HG03159 (cell line): Measurements from ENCODE around the gene RXRA.

Source experiments
- ATAC-seq: cut with Tn5 transposase; IDR thresholded peaks from one replicate; pipeline ENCODE4 v1.9.1; 2021; ENCODE audit warnings: mild to moderate bottlenecking, moderate library complexity; ENCODE audit not compliant: unreplicated experiment

Gene RXRA

DNA sequence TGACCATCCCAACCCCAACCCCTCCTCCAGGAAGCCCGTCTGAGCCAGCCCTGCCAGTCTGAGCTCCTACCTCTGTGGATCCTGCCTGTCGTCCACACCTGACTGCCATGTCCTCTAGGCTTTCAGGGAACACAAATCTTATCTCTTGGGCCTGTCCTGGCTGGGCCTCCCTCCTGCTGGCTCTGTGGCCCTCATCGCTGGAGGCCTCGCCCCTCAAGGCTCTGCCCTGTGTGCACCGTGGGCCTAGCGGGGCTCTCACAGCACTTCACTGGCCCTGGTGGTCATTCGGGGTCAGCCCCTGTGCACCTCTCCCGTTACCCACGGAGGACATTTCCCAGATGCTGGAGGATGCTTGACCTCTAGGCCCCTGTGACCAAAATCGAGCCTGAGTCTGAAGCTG lies 133.3 kb downstream of the RXRA start:
- ATAC-seq: no peak

DNA sequence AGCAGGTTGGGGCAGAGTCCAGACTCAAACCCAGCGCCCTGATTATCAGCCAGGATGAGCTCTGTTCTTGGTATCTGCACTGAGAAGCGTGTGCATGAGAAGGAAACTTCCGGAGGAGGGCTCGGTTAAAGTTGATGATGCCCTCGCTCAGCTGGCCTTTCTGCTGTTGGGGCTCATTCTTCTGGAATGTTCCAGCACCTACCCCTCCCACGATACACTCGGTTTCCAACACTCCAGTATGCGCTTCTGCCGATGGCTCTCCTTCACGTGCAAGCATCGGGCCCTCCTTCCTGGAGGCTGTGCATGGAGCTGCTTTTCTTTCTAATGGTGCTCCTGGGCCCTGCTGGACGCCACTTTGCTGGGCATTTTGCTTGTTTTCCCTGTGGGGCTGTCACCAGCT lies 134.0 kb downstream of the RXRA start:
- no peak for ATAC-seq

DNA sequence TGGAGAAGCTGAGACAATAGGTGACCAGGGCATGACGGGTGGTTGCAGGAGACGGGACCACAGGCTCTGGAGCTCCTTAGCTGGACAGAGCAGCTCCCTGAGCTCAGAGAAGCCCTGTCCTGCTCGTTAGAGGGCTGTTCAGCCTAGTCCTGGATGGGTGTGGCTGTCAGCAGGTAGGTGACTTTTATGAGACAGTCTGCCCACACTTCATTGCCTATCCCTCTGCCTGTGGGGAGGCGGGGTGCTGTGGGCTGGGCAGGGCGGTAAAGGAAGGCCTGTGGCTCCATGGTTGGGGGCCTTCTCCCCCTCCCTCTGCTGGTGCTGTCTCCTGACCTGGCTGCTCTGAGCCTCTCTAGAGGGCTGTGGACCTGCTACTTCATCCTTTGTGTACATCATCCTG lies 134.6 kb downstream of the RXRA start:
- ATAC-seq: no peak

DNA sequence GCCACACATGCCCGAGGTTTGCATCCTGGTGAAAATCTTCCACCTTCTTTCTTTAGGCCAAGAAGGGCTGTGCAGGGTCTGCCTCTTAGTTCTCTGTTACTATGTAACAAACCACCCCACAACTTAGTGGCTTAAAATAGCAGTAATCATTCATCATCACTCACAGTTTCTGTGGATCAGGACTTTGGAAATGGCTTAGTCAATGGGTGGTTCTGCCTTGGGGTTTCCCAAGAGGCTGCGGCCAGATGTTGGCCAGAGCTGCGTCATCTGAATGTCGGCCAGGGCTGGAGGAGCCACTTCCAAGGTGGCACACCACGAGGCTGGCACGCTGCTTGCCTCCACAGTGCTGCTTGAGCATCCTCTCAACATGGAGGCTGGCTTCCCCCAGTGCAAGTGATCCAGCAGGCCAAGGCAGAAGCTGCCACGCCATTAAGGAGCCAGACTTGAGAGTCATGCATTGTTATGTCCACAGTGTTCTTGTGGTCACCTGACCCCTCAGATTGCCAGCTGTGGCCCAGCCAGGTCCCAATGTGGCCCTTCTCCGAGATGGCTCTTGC lies 135.2 kb downstream of the RXRA start:
- ATAC-seq: no peak

DNA sequence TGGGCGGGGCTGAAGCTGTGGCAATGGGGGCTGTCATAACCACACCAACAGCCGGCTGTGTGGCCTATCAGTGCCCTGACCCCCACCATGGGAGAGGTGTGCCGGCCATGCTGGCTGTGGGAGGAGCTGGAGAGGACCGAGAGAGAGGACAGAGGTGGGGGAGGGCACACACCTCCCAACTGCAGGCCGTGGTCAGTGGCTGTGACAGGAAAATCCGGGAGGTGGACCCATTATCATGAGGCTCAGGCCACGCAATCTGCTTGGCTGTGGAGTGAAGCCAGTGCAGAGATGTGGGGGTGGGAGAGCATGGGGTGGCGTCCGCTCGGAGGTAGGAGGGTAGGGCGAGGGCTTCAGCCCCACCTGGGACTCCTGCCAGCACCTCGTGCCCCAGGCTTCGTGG lies 136.1 kb downstream of the RXRA start:
- ATAC-seq: no peak

DNA sequence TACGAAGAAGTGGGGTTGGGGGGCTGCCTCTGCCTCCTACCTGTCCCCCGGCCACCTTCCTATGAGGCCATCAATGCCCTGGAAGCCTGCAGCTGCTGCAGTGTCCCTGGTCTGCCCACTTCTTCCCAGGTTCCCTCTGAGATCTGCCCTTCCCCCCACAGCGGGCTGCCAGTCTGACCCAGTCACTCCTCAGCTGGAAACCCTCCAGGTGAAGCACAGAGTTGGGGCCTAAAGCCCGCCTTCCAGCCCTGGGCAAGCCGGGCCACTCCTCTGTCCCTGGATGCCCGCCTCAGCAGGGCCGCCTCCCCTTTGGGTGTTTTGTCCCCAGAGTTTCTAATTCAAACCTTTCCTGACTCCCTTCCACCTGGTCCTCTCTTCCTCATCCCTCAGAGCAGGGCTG lies 137.0 kb downstream of the RXRA start:
- ATAC-seq: no peak

DNA sequence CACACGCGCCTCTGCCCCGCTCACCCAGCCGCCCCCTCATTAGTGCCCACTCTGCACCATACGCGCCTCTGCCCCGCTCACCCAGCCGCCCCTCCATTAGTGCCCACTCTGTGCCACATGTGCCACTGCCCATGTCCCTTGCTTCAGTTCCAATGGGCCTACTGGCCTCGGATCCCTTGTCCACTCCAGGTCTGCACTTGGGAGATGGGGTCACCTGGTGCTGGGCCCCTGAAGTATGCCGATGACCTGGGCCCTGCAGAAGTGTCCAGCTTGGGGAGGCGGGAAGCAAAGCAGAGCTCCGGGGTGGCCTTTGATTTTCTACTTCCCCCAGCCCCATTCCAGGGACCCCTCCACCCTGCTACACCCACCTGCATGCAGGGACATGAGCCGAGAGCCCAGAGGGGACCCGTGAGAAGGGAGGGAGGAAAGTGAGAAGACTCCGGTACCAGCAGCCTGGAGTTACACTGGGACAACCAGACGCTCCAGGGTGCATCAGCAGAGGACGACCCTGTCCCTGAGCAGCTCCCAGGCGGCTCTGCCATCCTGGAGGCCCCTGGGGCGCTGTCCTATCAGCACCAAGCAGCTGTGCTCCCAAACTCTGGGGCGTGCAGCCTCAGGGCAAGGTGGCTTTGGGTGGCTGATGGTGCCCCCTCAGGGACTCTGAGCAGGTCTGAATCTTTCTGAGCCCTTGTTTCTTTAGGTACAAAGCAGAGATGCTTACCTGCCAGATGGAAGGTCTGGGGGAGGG lies 140.8 kb downstream of the RXRA start:
- no peak for ATAC-seq

DNA sequence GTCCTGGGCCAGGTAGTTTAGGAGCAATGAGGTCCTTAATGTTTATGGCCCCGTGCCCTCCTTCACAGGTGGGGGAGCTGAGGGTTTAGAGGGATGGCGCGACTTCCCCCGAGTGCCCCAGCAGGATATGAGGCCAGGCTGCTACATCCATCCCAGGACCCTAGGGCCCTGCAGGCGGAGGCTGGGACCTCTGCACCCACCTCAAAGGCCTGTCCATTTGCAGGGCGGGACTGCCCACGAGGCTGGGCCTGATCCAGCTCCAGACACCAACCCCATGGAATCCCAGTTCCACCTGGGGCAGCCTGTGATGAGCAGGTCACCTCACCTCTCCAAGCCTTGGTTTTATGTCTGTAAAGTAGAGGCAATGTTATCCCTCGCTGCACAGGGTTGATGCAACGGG lies 142.1 kb downstream of the RXRA start:
- no peak for ATAC-seq

DNA sequence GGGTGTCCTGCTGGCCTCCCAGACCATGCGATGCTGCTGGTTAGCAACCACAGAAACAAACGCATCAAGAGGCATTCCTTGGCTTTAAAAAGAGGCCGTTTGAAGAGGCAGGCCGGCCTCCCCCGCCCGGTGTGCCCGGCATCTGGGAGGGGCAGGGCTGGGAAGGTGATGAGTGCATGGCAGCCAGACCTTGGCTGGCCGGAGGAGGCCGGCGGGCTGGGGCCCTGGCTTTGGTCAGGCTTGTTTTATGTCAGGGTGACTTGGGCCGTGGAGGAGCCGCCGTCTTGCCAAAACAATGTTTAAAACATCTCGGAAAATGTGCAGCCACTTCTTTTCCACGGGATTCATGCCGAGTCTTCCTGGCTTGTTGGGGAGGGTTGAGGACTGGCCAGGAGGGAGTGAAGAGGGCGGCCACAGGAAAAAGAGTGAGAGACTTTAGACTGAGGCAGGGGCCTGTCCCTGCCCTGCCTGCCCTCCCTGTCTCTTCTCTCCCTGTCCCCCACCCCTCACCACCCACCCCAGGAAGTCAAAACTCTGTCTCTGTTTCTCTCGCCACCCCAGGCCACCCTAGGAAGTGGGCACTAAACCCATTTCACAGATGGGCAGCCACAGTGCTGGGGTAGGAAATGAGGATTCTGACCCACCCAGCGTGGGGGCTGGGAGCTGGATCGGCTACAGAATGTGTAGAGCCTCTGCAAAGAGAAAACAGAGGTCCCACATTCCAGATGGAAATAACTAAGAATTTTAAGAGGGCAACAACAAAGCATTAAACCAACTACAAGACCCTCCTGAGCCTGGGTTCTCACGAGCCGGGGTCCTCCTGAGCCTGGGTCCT lies 143.0 kb downstream of the RXRA start:
- ATAC-seq: no peak

DNA sequence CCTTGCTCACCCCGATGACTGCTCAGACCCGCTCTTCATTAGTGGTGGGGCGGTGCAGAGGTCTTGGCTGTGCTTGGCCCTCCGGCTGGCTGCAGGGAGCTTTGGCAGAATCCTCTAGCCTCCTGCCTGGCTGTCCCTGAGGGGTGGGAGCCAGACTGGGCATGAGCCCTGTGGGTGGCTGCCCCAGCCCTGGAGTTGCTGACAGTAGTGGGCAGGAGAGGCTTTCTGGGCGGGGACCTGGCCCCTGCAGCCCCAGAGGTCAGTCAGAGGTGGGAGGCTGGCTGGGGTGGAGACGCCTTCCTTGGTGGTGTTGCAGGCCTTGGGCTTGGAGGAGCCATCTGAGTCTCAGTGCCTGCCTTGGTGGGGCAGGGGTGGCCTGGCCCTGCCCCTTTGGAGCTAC lies 146.0 kb downstream of the RXRA start:
- no peak for ATAC-seq

DNA sequence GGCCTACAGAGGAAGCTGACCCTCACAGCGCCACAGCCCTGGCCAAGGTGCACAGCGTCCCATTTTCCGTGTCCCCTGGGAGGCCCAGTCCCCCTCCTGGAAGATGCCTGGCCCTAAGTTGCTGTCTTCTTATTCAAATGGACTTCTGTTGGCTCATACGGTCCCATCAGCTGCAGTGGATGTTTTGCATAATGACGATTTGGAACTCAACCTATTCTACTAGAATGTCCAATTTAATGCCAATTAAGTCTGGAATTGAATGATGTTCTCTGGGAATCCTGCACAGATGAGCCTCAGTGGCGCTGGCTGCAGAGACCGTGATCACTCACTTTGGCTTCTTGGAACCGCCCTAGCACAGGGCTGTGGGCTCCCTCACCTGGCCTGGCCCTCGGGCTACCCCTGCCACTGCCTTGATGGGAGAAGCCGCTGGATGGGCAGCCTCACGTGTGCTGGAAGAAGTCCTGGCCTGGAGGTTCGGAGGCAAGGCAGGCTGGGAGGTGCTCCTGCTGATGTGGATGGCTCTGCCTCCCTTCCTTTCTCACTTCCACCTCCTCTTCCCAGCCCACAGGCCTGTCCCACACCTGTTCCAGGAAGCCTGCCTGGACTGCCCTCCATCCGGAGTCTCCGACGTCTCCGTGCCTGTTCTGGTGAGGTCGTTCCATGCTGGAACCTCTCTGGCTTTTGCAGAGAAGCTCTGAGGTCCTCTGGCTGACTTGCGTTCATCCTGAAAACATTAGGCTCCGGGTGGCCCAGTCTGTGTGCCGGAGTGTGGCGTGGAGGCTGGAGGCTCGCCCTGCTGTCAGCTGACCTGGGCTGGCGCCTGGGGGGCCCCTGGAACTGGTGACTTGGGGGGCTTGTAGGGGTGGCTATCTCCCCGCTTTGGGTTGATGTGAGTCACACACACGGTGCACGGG lies 147.1 kb downstream of the RXRA start:
- ATAC-seq: no peak

DNA sequence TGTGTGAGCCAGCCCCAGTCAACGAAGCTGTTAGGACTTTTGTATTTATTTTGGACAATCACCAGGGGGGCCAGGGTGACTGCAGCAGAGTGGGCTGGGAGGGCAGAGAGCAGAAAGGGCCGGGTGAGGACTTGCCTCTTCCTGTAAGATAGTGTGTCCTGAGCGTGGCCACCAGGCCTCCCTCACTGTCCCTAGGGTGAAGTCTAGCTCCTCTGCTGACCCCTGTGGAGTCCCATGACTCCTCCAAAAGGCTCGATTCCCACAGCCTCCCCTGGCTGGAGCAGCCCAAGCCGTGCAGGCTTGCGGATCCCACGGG lies 147.8 kb downstream of the RXRA start:
- ATAC-seq: no peak

DNA sequence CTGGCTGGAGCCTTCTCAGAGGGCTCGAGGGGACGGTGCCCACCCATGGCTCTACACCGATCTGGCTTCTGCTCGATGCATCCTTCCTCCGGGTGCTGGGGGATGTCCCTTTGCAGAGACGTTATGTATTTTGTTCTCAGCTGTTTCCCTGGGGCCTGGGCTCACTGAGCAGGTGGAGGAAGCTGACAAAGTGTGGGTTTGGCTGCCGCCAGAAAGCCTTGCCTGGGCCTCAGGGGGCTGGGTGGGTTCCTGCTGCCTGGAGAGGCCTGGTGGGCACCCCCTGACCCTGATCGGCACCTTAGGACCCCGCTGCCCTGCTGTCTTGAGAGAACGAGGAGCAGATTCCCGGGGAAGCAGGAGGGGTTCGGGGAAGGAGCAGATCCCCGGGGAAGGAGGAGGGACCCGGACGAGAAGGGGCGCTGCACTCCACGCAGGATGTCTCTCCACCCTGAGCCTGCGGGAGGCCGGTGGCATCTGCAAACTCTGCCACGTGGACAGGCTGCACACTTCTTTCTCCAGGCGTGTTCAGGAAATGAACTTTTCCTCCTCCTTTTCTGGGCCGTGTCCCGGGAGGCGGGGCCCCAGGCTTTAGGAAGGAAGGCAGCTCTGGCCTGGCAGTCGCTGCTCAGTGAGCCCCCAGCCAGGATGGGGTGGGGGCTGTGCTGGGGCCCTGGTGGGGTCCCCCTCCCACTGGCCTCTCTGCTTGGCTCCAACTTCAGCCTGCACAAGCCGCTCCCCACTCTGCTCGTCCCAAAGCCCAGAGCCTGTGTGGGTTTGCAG lies 148.9 kb downstream of the RXRA start:
- no peak for ATAC-seq

DNA sequence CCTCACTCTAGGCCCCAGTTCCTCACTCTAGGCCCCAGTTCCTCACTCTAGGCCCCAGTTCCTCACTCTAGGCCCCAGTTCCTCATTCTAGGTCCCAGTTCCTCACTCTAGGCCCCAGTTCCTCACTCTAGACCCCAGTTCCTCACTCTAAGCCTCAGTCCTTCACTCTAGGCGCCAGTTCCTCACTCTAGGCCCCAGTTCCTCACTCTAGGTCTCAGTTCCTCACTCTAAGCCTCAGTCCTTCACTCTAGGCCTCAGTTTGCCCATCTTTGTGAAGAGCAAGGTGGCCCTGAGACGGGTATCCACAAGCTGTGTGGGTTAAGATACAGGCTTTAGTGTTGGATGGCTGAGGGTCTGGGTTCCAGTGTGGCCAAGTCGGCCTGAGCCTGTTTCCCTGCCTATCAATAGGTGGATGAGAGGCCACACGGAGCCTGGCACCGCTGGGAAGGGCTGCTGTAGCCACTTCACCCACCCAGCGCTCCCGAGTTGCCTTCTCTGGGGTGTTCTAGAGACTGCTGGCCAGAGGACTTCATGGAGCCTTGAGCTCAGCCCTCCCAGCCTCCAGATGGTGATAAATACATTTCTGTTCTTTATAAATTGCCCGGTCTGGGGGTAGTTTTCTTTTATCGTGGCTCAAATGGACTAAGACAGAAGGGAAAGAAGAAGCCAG lies 150.2 kb downstream of the RXRA start:
- no peak for ATAC-seq

DNA sequence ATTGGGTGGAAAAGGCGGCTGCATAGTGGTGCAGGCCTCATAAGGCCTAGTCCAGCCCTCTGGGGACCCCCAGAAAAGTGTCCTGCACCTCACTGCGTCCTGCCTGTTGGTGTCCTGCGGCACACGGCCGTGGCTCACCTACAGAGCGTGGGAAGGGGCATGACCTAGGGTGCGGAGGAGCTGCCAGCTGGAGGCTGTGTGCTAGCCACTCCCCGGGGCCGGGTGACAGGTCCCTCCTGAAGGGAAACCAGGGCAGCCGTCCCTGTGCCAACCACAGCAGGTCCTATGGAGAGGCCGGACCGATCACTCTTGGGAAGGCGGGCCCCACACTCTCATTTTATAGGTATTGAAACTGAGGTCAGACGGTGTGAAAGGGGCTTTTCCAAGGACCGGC lies 150.7 kb downstream of the RXRA start:
- ATAC-seq: no peak

DNA sequence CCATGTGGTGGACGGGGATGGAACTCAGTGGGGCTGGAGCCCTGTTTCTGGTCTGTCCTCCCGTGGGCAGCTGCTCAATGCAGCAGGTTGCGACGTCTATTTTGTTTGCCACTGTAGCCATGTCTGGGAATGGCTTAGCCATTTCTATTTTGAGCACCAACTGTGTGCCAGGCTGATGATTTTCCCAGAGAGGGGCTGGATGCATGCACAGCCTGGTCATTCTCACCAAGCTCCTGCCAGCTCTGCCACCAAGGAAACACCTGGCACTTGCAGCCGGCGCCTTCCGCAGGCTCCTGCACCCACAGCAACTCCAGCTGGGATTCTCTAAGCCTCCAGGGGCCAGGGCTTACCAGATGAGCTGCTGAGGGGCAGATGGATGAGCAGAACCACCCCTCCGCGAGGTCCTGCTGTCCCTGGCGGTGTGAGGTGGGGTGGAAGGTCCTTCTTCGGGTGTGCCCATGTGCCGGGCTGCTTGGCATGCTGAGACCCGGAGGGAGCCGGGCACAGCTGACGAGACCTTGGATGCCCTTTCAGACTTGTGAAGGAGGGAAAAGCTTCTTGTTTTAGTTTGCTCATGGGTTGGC lies 151.2 kb downstream of the RXRA start:
- no peak for ATAC-seq

DNA sequence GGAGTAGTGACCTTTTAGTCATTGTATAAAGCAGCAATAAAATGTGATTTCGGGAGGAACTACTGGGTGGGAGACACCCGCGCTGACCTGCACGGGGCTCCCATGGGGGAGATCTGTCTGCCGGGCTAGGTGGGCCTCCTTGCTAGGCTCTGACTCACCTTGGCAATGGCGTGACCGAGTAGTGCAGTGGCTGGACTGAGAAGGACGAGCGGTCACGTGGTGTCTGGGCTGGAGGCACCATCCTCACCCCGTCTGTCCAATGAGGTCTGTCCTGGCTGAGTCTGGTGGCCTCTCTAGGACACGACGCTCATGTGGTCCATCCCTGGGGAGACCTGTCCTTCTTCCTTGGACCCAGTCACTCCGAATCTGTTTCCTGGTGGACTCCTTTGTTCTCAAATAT lies 151.7 kb downstream of the RXRA start:
- ATAC-seq: no peak

DNA sequence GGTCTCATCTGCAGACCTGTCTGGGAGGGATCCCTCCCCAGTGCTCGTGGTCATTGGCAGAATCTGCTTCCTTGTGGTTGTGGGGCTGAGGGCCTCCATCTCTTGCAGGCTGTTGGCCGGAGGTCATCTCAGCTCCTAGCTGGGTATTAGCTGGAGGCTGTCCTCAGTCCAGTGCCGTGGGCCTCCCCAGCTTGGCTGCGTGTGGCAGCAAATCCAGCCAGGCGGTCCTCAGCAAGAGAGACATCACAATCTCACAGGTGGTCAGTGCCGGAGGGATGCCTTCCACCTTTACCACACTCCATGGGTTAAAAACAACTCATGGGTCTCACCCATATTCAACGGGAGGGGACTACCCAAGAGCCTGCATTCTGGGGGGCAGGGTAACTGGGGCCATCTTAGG lies 155.5 kb downstream of the RXRA start:
- no peak for ATAC-seq

DNA sequence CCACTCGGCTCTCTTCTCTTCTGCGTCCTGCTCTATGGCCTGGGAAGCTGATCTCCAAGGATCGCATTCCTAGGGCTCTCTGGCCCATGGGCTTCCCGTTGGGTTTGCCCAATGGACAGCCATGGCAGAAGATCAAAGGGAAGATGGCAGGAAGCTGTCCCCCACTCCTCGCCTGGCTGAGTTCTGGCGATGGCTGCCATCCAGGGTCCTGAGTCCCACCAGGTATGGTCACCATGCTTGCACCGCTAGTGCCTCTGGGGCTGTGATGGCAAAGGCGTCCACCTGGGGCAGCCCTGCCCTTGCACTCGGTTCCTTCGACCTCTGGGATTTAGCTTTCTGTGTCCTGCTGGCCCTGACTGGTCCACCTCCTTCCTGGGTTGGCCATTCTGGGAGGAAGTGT lies 156.0 kb downstream of the RXRA start:
- no peak for ATAC-seq
